ENCODE results near the gene ABHD17A.

Gene ABHD17A

DNA sequence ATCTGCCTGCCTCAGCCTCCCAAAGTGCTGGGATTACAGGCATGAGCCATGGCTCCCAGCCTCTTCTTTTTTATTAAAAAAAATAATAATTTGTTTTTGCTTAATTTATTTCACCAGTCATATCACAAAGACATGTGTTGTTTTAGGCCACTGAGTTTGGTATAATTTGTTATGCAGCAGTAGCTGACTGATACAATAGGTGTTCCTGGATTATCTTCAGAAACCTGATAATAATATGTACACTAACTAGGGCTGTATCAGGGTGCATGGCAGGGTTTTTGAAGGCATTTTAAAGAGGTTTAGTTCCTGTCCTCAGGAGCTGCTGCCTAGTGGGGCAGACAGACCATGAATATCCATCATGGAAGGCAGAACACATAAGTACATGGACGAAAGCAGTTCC, 46.1 kb upstream of the ABHD17A start:
- Histone ChIP-seq H3K4me1 (ENCODE audit: control insufficient read depth, low read length) (peaks cover 36% of the 10 kb centered on the region), H3K36me3 (ENCODE audit: control insufficient read depth, low read length) (no peaks in the 10 kb centered on the region), H3K4me2 (ENCODE audit: low read length) (no peak overlapping the region), H3K9me2 (replicated peaks; ENCODE audit: control insufficient read depth, low read length) (no peaks in the 10 kb centered on the region), H3K79me2 (ENCODE audit: control insufficient read depth, low read length) (no peaks in the 10 kb centered on the region), H3K27ac (ENCODE audit: low read depth, low read length) (no peak overlapping the region), H3F3A (ENCODE audit: control insufficient read depth, insufficient read depth) (peaks cover under 1% of the 10 kb centered on the region; the same call in 1 of the 2 replicates), H4K20me1 (ENCODE audit: control insufficient read depth, insufficient read depth, low read depth, low read length) (no peaks in the 10 kb centered on the region), H3K9me3 (ENCODE audit: control insufficient read depth, insufficient read depth, low read length) (peaks cover 13% of the 10 kb centered on the region), H3K4me3 (ENCODE audit: low read length) (no peak overlapping the region), H3K27me3 (ENCODE audit: control insufficient read depth, low read length) (peaks cover 8% of the 10 kb centered on the region)
- TF ChIP-seq, protein P1, sequence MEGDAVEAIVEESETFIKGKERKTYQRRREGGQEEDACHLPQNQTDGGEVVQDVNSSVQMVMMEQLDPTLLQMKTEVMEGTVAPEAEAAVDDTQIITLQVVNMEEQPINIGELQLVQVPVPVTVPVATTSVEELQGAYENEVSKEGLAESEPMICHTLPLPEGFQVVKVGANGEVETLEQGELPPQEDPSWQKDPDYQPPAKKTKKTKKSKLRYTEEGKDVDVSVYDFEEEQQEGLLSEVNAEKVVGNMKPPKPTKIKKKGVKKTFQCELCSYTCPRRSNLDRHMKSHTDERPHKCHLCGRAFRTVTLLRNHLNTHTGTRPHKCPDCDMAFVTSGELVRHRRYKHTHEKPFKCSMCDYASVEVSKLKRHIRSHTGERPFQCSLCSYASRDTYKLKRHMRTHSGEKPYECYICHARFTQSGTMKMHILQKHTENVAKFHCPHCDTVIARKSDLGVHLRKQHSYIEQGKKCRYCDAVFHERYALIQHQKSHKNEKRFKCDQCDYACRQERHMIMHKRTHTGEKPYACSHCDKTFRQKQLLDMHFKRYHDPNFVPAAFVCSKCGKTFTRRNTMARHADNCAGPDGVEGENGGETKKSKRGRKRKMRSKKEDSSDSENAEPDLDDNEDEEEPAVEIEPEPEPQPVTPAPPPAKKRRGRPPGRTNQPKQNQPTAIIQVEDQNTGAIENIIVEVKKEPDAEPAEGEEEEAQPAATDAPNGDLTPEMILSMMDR (IDR thresholded peaks at IDR 0.05; ENCODE audit: low read depth, low read length, poor library complexity, severe bottlenecking): no peak
- TF ChIP-seq EZH2phosphoT487 (IDR thresholded peaks at IDR 0.05; ENCODE audit: borderline replicate concordance, low read length): no peak

DNA sequence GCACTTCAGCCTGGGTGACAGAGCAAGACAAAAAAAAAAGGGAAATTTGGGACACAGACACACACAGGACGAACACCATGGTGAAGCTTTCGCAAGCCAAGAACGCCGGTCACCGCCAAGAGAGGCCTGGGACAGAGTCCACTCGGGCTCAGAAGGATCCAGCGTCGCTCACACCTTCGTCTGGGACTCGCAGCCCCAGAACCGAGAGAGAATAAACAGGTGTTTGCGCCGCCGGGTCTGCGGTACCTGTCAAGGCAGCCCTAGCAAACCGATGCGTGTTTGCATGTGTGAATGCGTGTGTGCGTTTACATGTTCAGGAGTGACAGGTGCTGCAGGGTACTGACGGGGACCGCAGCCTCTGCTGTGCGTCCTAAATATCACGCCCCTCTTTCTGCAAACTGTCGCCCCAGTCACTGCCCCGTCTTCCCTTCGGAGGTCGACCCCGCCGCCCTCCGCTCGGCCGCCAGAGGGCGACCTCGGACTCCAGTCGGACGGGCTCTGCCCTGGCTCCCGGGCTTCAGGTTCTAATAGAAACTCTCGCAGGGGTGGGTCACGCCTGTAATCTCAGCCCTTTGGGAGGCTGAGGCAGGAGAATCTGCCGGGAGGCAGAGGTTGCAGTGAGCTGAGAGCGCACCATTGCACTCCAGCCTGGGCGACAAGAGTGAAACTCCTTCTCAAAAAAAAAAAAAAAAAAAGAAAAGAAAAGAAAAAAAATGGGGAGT, 43.9 kb upstream of the ABHD17A start:
- TF ChIP-seq, protein P1 (IDR thresholded peaks at IDR 0.05; ENCODE audit: low read depth, low read length, poor library complexity, severe bottlenecking): peak; percentile 81
- TF ChIP-seq EZH2phosphoT487 (IDR thresholded peaks at IDR 0.05; ENCODE audit: borderline replicate concordance, low read length): no peak
- Histone ChIP-seq H3K9me2 (replicated peaks; ENCODE audit: control insufficient read depth, low read length) (no peaks in the 10 kb centered on the region), H4K20me1 (ENCODE audit: control insufficient read depth, insufficient read depth, low read depth, low read length) (no peaks in the 10 kb centered on the region), H3K4me1 (ENCODE audit: control insufficient read depth, low read length) (peaks cover 32% of the 10 kb centered on the region), H3K36me3 (ENCODE audit: control insufficient read depth, low read length) (peaks cover 10% of the 10 kb centered on the region), H3K27ac (ENCODE audit: low read depth, low read length) (no peak overlapping the region), H3K27me3 (ENCODE audit: control insufficient read depth, low read length) (peaks cover 8% of the 10 kb centered on the region), H3K9me3 (ENCODE audit: control insufficient read depth, insufficient read depth, low read length) (peaks cover 4% of the 10 kb centered on the region), H3F3A (ENCODE audit: control insufficient read depth, insufficient read depth) (no peaks in the 10 kb centered on the region), H3K79me2 (ENCODE audit: control insufficient read depth, low read length) (no peaks in the 10 kb centered on the region), H3K4me3 (ENCODE audit: low read length) (peak overlapping the region; percentile 57), H3K4me2 (ENCODE audit: low read length) (peak overlapping the region; percentile 74)

DNA sequence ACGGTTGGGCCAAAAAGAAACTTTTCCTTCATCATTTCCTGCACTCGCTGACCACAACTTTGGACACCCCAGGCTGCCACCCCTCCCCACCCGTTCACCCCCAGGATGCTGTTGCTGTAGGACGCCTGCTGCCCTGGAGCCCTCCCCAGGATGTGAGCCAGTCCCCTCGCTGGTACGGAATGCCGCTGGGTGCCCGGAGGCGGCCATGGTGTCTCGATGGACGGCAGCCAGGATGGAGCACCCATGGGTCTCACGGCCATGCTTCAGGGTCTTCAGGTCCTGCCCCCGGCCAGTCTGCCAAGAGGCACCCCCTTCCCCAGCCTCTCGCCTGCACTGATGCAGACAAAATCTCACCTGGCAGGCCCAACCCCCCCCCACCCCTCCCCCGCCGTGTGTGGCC, 40.2 kb upstream of the ABHD17A start:
- H3K27me3 ChIP-seq (ENCODE audit: control insufficient read depth, low read length): peaks cover 8% of the 10 kb centered on the region
- no peaks in the 10 kb centered on the region for H3F3A ChIP-seq (ENCODE audit: control insufficient read depth, insufficient read depth)
- H4K20me1 ChIP-seq (ENCODE audit: control insufficient read depth, insufficient read depth, low read depth, low read length): no peaks in the 10 kb centered on the region
- TF ChIP-seq, protein P1 (IDR thresholded peaks at IDR 0.05; ENCODE audit: low read depth, low read length, poor library complexity, severe bottlenecking): no peak
- TF ChIP-seq EZH2phosphoT487 (IDR thresholded peaks at IDR 0.05; ENCODE audit: borderline replicate concordance, low read length): no peak
- no peaks in the 10 kb centered on the region for H3K79me2 ChIP-seq (ENCODE audit: control insufficient read depth, low read length)
- H3K4me3 ChIP-seq (ENCODE audit: low read length): no peak overlapping the region
- no peaks in the 10 kb centered on the region for H3K9me3 ChIP-seq (ENCODE audit: control insufficient read depth, insufficient read depth, low read length)
- H3K27ac ChIP-seq (ENCODE audit: low read depth, low read length): no peak overlapping the region
- peaks cover 27% of the 10 kb centered on the region for H3K4me1 ChIP-seq (ENCODE audit: control insufficient read depth, low read length)
- peaks cover 28% of the 10 kb centered on the region for H3K36me3 ChIP-seq (ENCODE audit: control insufficient read depth, low read length)
- H3K9me2 ChIP-seq (replicated peaks; ENCODE audit: control insufficient read depth, low read length): no peaks in the 10 kb centered on the region
- no peak overlapping the region for H3K4me2 ChIP-seq (ENCODE audit: low read length)

Data from DOHH2 (cell line).